Lung (tissue), 13 donors: Measurements from ENCODE around the gene TANC1. TPM values are rescaled to one million over a fixed set of nuclear protein-coding genes. Genes with fewer than 3 reads are reported as not detected.

Experiments
- ATAC-seq: fragments of 200-7000 bp; cut with Tn5 transposase; one replicate; pipeline ENCODE4 v1.9.1; 2020; ENCODE audit warnings: moderate number of reproducible peaks; ENCODE audit not compliant: insufficient read depth, low FRiP score
- DNase-seq, 3 donors: peaks; one replicate each; pipeline ENCODE4 v3.0.0-alpha.2; 2013 to 2017
- H3K27ac ChIP-seq, 2 donors: one replicate each; pipeline ENCODE4 v1.5.1; 2013; ENCODE audit warnings: mild to moderate bottlenecking in 2 of 2, moderate library complexity in 2 of 2, control low read depth in 1 of 2, inconsistent platforms in 1 of 2, low read depth in 1 of 2, low read length in 1 of 2
- H3K27me3 ChIP-seq, 3 donors: one replicate each; pipeline ENCODE4 v1.5.1; 2013; ENCODE audit warnings: low read length in 2 of 3; ENCODE audit not compliant: control insufficient read depth in 3 of 3, insufficient read depth in 3 of 3
- H3K36me3 ChIP-seq, 4 donors: one replicate each; pipeline ENCODE4 v1.5.1; 2013; ENCODE audit warnings: low read length in 4 of 4, mild to moderate bottlenecking in 1 of 4, moderate library complexity in 1 of 4; ENCODE audit not compliant: control insufficient read depth in 4 of 4, insufficient read depth in 4 of 4
- H3K4me1 ChIP-seq, 5 donors: one replicate each; pipeline ENCODE4 v1.5.1; 2013; ENCODE audit warnings: low read length in 5 of 5, mild to moderate bottlenecking in 2 of 5, moderate library complexity in 1 of 5; ENCODE audit not compliant: control insufficient read depth in 5 of 5, insufficient read depth in 5 of 5
- H3K4me3 ChIP-seq: one replicate; pipeline ENCODE4 v1.5.1; 2013; ENCODE audit warnings: mild to moderate bottlenecking, control low read depth, moderate library complexity
- H3K9ac ChIP-seq, 2 donors: one replicate each; pipeline ENCODE4 v1.5.1; 2013; ENCODE audit warnings: low read length in 2 of 2, control low read depth in 1 of 2; ENCODE audit not compliant: insufficient read depth in 1 of 2
- H3K9me3 ChIP-seq, 4 donors: one replicate each; pipeline ENCODE4 v1.5.1; 2013; ENCODE audit warnings: low read length in 3 of 4, mild to moderate bottlenecking in 1 of 4, moderate library complexity in 1 of 4; ENCODE audit not compliant: control insufficient read depth in 4 of 4, insufficient read depth in 3 of 4
- CTCF ChIP-seq: IDR thresholded peaks from 2 replicates; pipeline ENCODE4 v1.5.1; 2012; ENCODE audit warnings: mild to moderate bottlenecking; ENCODE audit errors: control extremely low read depth, extremely low read depth
- WGBS, 2 donors: extraction: QIAGEN DNeasy Blood & Tissue Kit; methylation state at CpG; one replicate each; pipeline ENCODE4 v1.1.7; 2013; 5-methylcytosine and 5-hydroxymethylcytosine counted together
- polyA plus RNA-seq, 2 donors: library from polyadenylated mRNA; stranded (reverse); fragments of 200-250 nt; gene quantifications; one replicate each; pipeline ENCODE4 v1.2.1, GENCODE V29; 2013
- small RNA-seq: library from RNA; depleted of rRNA; stranded (forward); fragments of <200 nt; gene quantifications from one replicate; pipeline ENCODE3, GENCODE V24; 2014; ENCODE audit warnings: low replicate concordance
- total RNA-seq, 2 donors: library from RNA; depleted of rRNA in 1 of 2; stranded (reverse); fragments of >200 nt in 1 of 2; gene quantifications; one replicate each; pipeline ENCODE4 v1.2.1, GENCODE V29; 2014 to 2021
- donor health status: control.
- donor health status: control.
- donor health status: Bipolar disorder and iron deficiency.
- donor health status: healthy.
- donor health status: DM: yes; HTN: yes; CAD: no.

The TANC1 gene
- total and polyA plus RNA-seq, 4 donors = 14.3 to 99.5 (median 37.3) TPM

DNA sequence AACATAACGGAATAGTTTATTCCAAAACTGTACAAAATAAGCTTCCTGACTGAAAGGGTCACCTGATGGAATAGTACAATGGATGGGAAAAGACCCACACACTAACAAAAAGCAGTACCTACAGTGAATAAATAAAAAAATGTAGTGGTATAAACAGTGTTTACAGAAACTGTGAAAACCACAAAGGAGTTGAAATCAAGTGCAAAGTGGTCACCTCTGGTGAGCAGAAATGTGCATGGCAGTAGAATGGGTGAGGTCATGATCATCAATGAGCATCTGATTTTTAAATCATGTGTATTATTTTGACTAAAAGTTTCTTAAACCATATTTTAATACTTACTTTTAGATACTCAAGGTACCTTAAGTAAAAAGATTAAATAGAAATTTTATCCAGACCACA is 306.7 kb downstream of the TANC1 start:
- TF ChIP-seq CTCF = no peak
- no peak overlapping the region for H3K9ac ChIP-seq
- no peak overlapping the region for H3K4me3 ChIP-seq
- H3K27ac ChIP-seq = no peak overlapping the region
- DNase-seq (no peak), ATAC-seq (no peak)
- H3K4me1 ChIP-seq = no peaks in the 10 kb centered on the region
- H3K9me3 ChIP-seq = no peaks in the 10 kb centered on the region
- WGBS, 2 donors = 95 to 100% methylated on average over 1 of the region's 1 CpG
- no peaks in the 10 kb centered on the region for H3K27me3 ChIP-seq
- peaks cover 0 to 8% (median 7%) of the 10 kb centered on the region in 4 donors for H3K36me3 ChIP-seq

DNA sequence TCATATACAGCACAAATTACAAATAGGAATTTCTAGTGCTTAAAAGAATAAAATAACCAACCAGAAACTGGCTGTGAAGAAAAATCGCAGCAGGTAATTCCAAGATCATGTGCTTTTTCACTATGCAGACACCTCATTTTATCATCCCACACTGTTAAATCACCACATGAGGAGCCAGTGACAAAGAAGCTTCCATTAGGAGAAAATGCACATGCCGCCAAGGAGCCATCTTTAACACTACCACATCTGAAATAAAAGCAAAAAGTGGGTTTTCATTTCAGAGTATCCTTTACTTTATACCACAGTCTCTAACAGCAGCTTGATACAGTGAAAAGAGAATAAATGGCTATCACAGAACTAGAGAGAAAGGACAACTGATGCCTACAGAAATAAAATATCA is 311.3 kb downstream of the TANC1 start:
- Histone ChIP-seq H3K36me3 (peaks cover 0 to 4% (median 3%) of the 10 kb centered on the region in 4 donors), H3K9ac (no peak overlapping the region), H3K27ac (no peak overlapping the region), H3K27me3 (no peaks in the 10 kb centered on the region), H3K4me1 (peaks cover 0 to under 1% (median 0%) of the 10 kb centered on the region in 5 donors), H3K4me3 (no peak overlapping the region), H3K9me3 (no peaks in the 10 kb centered on the region)
- no peak for TF ChIP-seq CTCF
- 96% methylated on average over 2 of the region's 2 CpGs for WGBS, 2 donors
- DNase-seq (no peak), ATAC-seq (no peak)

- no peak for TF ChIP-seq CTCF
- ATAC-seq (no peak), DNase-seq (no peak)
- Histone ChIP-seq H3K4me1 (peaks cover 0 to 7% (median 4%) of the 10 kb centered on the region in 5 donors), H3K9ac (no peak overlapping the region), H3K36me3 (peaks cover 0 to 4% (median 3%) of the 10 kb centered on the region in 4 donors), H3K27ac (no peak overlapping the region), H3K27me3 (no peaks in the 10 kb centered on the region), H3K9me3 (no peaks in the 10 kb centered on the region), H3K4me3 (no peak overlapping the region)
- WGBS, 2 donors = 96 to 98% methylated on average over 6 of the region's 6 CpGs
These were observed 312.6 kb downstream of the TANC1 start for GRCh38 chr2:159281002-159281401.

Small RNA genes within 50 kb of the gene (small RNA-seq; reads per million reads assigned to genes)
- not detected for gene MIR6888
- not detected for gene RNU2-21P
- gene RNU6-580P = not detected

Other genes starting within 250 kb of the TANC1 start
- not detected for gene DAPL1, start 173.3 kb upstream of the TANC1 start, total RNA-seq
- under 1 TPM in 1 of 2 donors, not detected in 1; 0.17 TPM for gene DAPL1, start 173.3 kb upstream of the TANC1 start, polyA plus RNA-seq